IMR-90 (cell line): ENCODE results near the gene TMEM62. TPM values are rescaled to one million over a fixed set of nuclear protein-coding genes. Genes with fewer than 3 reads are reported as not detected.

Experiments used
- ATAC-seq: fragments of 200-7000 bp; cut with Tn5 transposase; 2 replicates; pipeline ENCODE4 v1.9.1; 2020; ENCODE audit warnings: low read depth, mild to moderate bottlenecking, moderate library complexity
- BruUV-seq: library from RNA; stranded (reverse); fragments of 400-500 nt; replicated peaks from 2 replicates; lab custom pipeline; 2021; lab: Mats Ljungman, UMichigan
- CTCF ChIA-PET: fragments of 300-600 bp; formaldehyde crosslinking; extraction: SDS; loops from one replicate; lab custom pipeline; 2021; ENCODE audit warnings: antibody characterized with exemption; lab: Yijun Ruan, JAX
- POLR2A ChIA-PET: fragments of 300-600 bp; sonication (Branson Sonifier 250); formaldehyde crosslinking; loops from one replicate; lab custom pipeline; 2022; ENCODE audit warnings: antibody characterized with exemption; ENCODE audit not compliant: unreplicated experiment; lab: Charles Lee
- DNase-seq: peaks from one replicate; pipeline ENCODE4 v3.0.0; 2013
- H2AFZ ChIP-seq: replicated peaks from 2 replicates; pipeline ENCODE3; 2013; ENCODE audit warnings: low read length, mild to moderate bottlenecking; ENCODE audit not compliant: poor library complexity
- H2AK5ac ChIP-seq: 2 replicates; pipeline ENCODE4 v1.6.1; 2013; ENCODE audit warnings: low read depth, low read length, inconsistent platforms
- H2AK9ac ChIP-seq: replicated peaks from 2 replicates; pipeline ENCODE3; 2013; ENCODE audit warnings: mild to moderate bottlenecking, low read depth, low read length, moderate library complexity; ENCODE audit not compliant: poor library complexity
- H2BK120ac ChIP-seq: 2 replicates; pipeline ENCODE4 v1.6.1; 2013; ENCODE audit warnings: low read depth, low read length, inconsistent platforms
- H2BK15ac ChIP-seq: 3 replicates; pipeline ENCODE4 v1.6.1; 2013; ENCODE audit warnings: low read depth, low read length, inconsistent platforms
- H2BK20ac ChIP-seq: 2 replicates; pipeline ENCODE4 v1.6.1; 2013; ENCODE audit warnings: low read depth, mild to moderate bottlenecking, inconsistent platforms, low read length, moderate library complexity
- H2BK5ac ChIP-seq: 2 replicates; pipeline ENCODE4 v1.6.1; 2013; ENCODE audit warnings: mild to moderate bottlenecking, low read depth, low read length, inconsistent platforms; ENCODE audit not compliant: poor library complexity, severe bottlenecking
- H3K14ac ChIP-seq: replicated peaks from 2 replicates; pipeline ENCODE4 v1.6.1; 2013; ENCODE audit warnings: low read depth, low read length, inconsistent platforms
- H3K18ac ChIP-seq: 2 replicates; pipeline ENCODE4 v1.6.1; 2013; ENCODE audit warnings: low read depth, low read length, control low read depth
- H3K23ac ChIP-seq: 2 replicates; pipeline ENCODE4 v1.6.1; 2013; ENCODE audit warnings: low read depth, low read length, inconsistent platforms
- H3K27ac ChIP-seq: 2 replicates; pipeline ENCODE4 v1.5.1; 2013; ENCODE audit warnings: mild to moderate bottlenecking, control low read depth, low read length; ENCODE audit not compliant: insufficient read depth
- H3K27me3 ChIP-seq: 2 replicates; pipeline ENCODE4 v1.6.1; 2013; ENCODE audit warnings: low read length; ENCODE audit not compliant: control insufficient read depth, insufficient read depth
- H3K36me3 ChIP-seq: 2 replicates; pipeline ENCODE4 v1.6.1; 2013; ENCODE audit warnings: low read length, mixed read lengths; ENCODE audit not compliant: control insufficient read depth, insufficient read depth
- H3K4ac ChIP-seq: 2 replicates; pipeline ENCODE4 v1.6.1; 2013; ENCODE audit warnings: low read depth, low read length, inconsistent platforms
- H3K4me1 ChIP-seq: 2 replicates; pipeline ENCODE4 v1.6.1; 2013; ENCODE audit warnings: low read length, mixed read lengths; ENCODE audit not compliant: control insufficient read depth, insufficient read depth
- H3K4me2 ChIP-seq: 2 replicates; pipeline ENCODE4 v1.6.1; 2013; ENCODE audit warnings: low read depth, mild to moderate bottlenecking, control low read depth, low read length, moderate library complexity
- H3K4me3 ChIP-seq: 2 replicates; pipeline ENCODE4 v1.5.1; 2013; ENCODE audit warnings: low read depth, mild to moderate bottlenecking, control low read depth, low read length, moderate library complexity; ENCODE audit not compliant: insufficient read depth
- H3K56ac ChIP-seq: 2 replicates; pipeline ENCODE4 v1.6.1; 2013; ENCODE audit warnings: low read length, inconsistent platforms; ENCODE audit not compliant: insufficient read depth; ENCODE audit errors: extremely low read depth
- H3K79me1 ChIP-seq, 2 experiments: 2 replicates each; pipeline ENCODE4 v1.6.1; 2013; ENCODE audit warnings: low read length in 2 of 2, inconsistent platforms in 1 of 2, low read depth in 1 of 2
- H3K9ac ChIP-seq: 2 replicates; pipeline ENCODE4 v1.6.1; 2013; ENCODE audit warnings: low read depth, low read length, control low read depth
- H3K9me1 ChIP-seq: 2 replicates; pipeline ENCODE4 v1.6.1; 2013; ENCODE audit warnings: low read length, inconsistent platforms; ENCODE audit not compliant: insufficient read depth
- H3K9me3 ChIP-seq: 2 replicates; pipeline ENCODE4 v1.6.1; 2013; ENCODE audit warnings: low read length; ENCODE audit not compliant: control insufficient read depth, insufficient read depth
- H4K20me1 ChIP-seq: 2 replicates; pipeline ENCODE4 v1.6.1; 2013; ENCODE audit warnings: low read length, inconsistent platforms; ENCODE audit not compliant: insufficient read depth
- H4K5ac ChIP-seq: 2 replicates; pipeline ENCODE4 v1.6.1; 2013; ENCODE audit warnings: mild to moderate bottlenecking, low read depth, low read length, control low read depth
- H4K8ac ChIP-seq, 2 experiments: 2 replicates each; pipeline ENCODE4 v1.6.1; 2013; ENCODE audit warnings: low read depth in 2 of 2, low read length in 2 of 2, control low read depth in 1 of 2, inconsistent platforms in 1 of 2
- H4K91ac ChIP-seq: 2 replicates; pipeline ENCODE4 v1.6.1; 2013; ENCODE audit warnings: low read depth, low read length, inconsistent platforms; ENCODE audit not compliant: insufficient read depth
- CEBPB ChIP-seq: IDR thresholded peaks from 2 replicates; pipeline ENCODE4 v1.6.1; 2012; ENCODE audit warnings: low read depth, low read length, improper control_type of control experiment
- MXI1 ChIP-seq: IDR thresholded peaks from 2 replicates; pipeline ENCODE4 v1.6.1; 2012; ENCODE audit warnings: low read depth, mild to moderate bottlenecking, low read length, moderate library complexity, borderline replicate concordance
- SMC3 ChIP-seq: fragments of 150-350 bp; IDR thresholded peaks from 2 replicates; pipeline ENCODE4 v1.6.1; 2016; ENCODE audit warnings: low read depth, mild to moderate bottlenecking, antibody characterized with exemption, low read length, moderate library complexity
- WGBS, 2 experiments: methylation state at CpG; one replicate each; pipeline versions ENCODE4 v1.1.5 to v1.1.7; 2013; ENCODE audit warnings: missing lambda C conversion rate in 2 of 2; ENCODE audit not compliant: insufficient read length in 1 of 2; ENCODE audit errors: extremely low coverage in 2 of 2; 5-methylcytosine and 5-hydroxymethylcytosine counted together
- dilution Hi-C: fragments of 300-500 bp; cut with HindIII; formaldehyde crosslinking; loops from one replicate; pipeline ENCODE4 v1.14.3; 2018; ENCODE audit warnings: low sequenced_read_pairs; ENCODE audit not compliant: unreplicated experiment
- in situ Hi-C: fragments of 300-500 bp; cut with MboI; formaldehyde crosslinking; loops from 3 replicates; pipeline ENCODE4 v1.14.3; 2019; ENCODE audit warnings: low sequenced_read_pairs, inconsistent platforms, mixed read lengths
- intact Hi-C: fragments of 100-400 bp; cut with micrococcal nuclease; formaldehyde crosslinking; loops from 2 replicates; pipeline ENCODE4 v1.10.0; 2022
- polyA plus RNA-seq, 3 experiments: library from polyadenylated mRNA; depleted of rRNA; stranded (reverse); fragments of >200 nt; gene quantifications; 2 replicates each; pipeline ENCODE4 v1.2.3, GENCODE V29; 2012; ENCODE audit warnings: low replicate concordance in 1 of 3
- total RNA-seq: library from RNA; depleted of rRNA; stranded (reverse); fragments of >200 nt; gene quantifications from 2 replicates; pipeline ENCODE4 v1.2.3, GENCODE V29; 2012

The TMEM62 gene
- total and polyA plus RNA-seq, 2 of the 4 experiments (the other 2 are of a cell fraction): 3.7 to 5.6 TPM

- BruUV-seq: no TSS peak
- CTCF ChIA-PET: no interaction called here
- H3K4ac ChIP-seq: no peak overlapping the region
These were observed 7.0 kb upstream of the TMEM62 start for GRCh38 chr15:43126356-43126755.

More at GRCh38 chr15:43126356-43126755, 7.0 kb upstream of the TMEM62 start:
- dilution Hi-C loops (no loop called here), in situ Hi-C loops (no loop called here), intact Hi-C loops (no loop called here)
- Histone ChIP-seq H2BK5ac (no peak overlapping the region), H2AK9ac (no peak overlapping the region), H3K9ac (no peak overlapping the region), H3K18ac (no peak overlapping the region), H2BK20ac (no peak overlapping the region), H4K91ac (no peak overlapping the region), H3K36me3 (no peaks in the 10 kb centered on the region), H3K27ac (no peak overlapping the region), H4K8ac (no peak overlapping the region), H3K27me3 (no peaks in the 10 kb centered on the region), H3K9me3 (no peaks in the 10 kb centered on the region), H4K20me1 (no peaks in the 10 kb centered on the region), H3K4me3 (no peak overlapping the region), H2AK5ac (no peak overlapping the region), H3K9me1 (no peaks in the 10 kb centered on the region), H3K56ac (no peak overlapping the region), H3K79me1 (no peaks in the 10 kb centered on the region; a peak in 1 of 4 replicates), H2BK15ac (no peak overlapping the region), H3K14ac (no peak overlapping the region), H3K23ac (no peak overlapping the region), H2AFZ (no peak overlapping the region), H4K5ac (no peak overlapping the region), H3K4me1 (no peaks in the 10 kb centered on the region), H2BK120ac (no peak overlapping the region), H3K4me2 (no peak overlapping the region)
- no CpG with 5 or more reads among the region's 6 CpGs for WGBS, 2 experiments
- DNase-seq (no peak), ATAC-seq (no peak)
- TF ChIP-seq SMC3: no peak
- no peak for TF ChIP-seq CEBPB
- TF ChIP-seq MXI1: no peak
- POLR2A ChIA-PET: no interaction called here
